Nephron (organoid): Measurements from ENCODE around the gene EHF.

Source experiments
- H3K27ac Mint-ChIP-seq, 3 experiments: 2 replicates each; pipeline ENCODE4 v1.8.0; 2020; ENCODE audit warnings: mixed read lengths in 3 of 3, mild to moderate bottlenecking in 2 of 3, moderate library complexity in 1 of 3
- H3K27me3 Mint-ChIP-seq: 2 replicates; pipeline ENCODE4 v1.8.0; 2021; ENCODE audit warnings: low read depth, mild to moderate bottlenecking, moderate library complexity, mixed read lengths
- H3K36me3 Mint-ChIP-seq: 2 replicates; pipeline ENCODE4 v1.8.0; 2020; ENCODE audit warnings: low read depth, mixed read lengths
- H3K4me1 Mint-ChIP-seq: 2 replicates; pipeline ENCODE4 v1.8.0; 2020; ENCODE audit warnings: mixed read lengths
- H3K4me3 Mint-ChIP-seq, 3 experiments: 2 replicates each; pipeline ENCODE4 v1.8.0; 2020; ENCODE audit warnings: mild to moderate bottlenecking in 3 of 3, mixed read lengths in 3 of 3, moderate library complexity in 2 of 3
- H3K9me3 Mint-ChIP-seq: 2 replicates; pipeline ENCODE4 v1.8.0; 2020; ENCODE audit warnings: mixed read lengths
- CTCF ChIP-seq, 3 experiments: fragments of 200-600 bp; sonication (generic); IDR thresholded peaks; one replicate each; pipeline ENCODE4 v1.5.0; 2021; ENCODE audit warnings: antibody characterized with exemption in 3 of 3; ENCODE audit not compliant: unreplicated experiment in 3 of 3

The EHF gene

GRCh38 chr11:34602245-34602644 is 18.6 kb upstream of the EHF start:
- TF ChIP-seq CTCF (IDR thresholded peaks at IDR 0.05; ENCODE audit: unreplicated experiment in 3 of 3) = no peak
- H3K27me3 Mint-ChIP-seq = no peaks in the 10 kb centered on the region
- peaks cover 31% of the 10 kb centered on the region for H3K4me1 Mint-ChIP-seq
- peak overlapping the region in 1 of 3 experiments; percentile 98 for H3K27ac Mint-ChIP-seq
- H3K36me3 Mint-ChIP-seq = no peaks in the 10 kb centered on the region
- H3K9me3 Mint-ChIP-seq = no peaks in the 10 kb centered on the region
- no peak overlapping the region for H3K4me3 Mint-ChIP-seq

GRCh38 chr11:34603129-34604001 is 17.5 kb upstream of the EHF start:
- H3K4me1 Mint-ChIP-seq = peaks cover 31% of the 10 kb centered on the region

GRCh38 chr11:34604145-34604544 is 16.7 kb upstream of the EHF start:
- no peaks in the 10 kb centered on the region for H3K9me3 Mint-ChIP-seq
- H3K4me3 Mint-ChIP-seq = no peak overlapping the region
- H3K4me1 Mint-ChIP-seq = peaks cover 28% of the 10 kb centered on the region
- H3K27ac Mint-ChIP-seq = peak overlapping the region in 1 of 3 experiments; percentile 38
- no peaks in the 10 kb centered on the region for H3K36me3 Mint-ChIP-seq
- TF ChIP-seq CTCF (IDR thresholded peaks at IDR 0.05; ENCODE audit: unreplicated experiment in 3 of 3) = no peak
- H3K27me3 Mint-ChIP-seq = no peaks in the 10 kb centered on the region

More at GRCh38 chr11:34603129-34604001, 17.5 kb upstream of the EHF start:
- no peak overlapping the region for H3K27ac Mint-ChIP-seq
- H3K9me3 Mint-ChIP-seq = no peaks in the 10 kb centered on the region
- H3K4me3 Mint-ChIP-seq = no peak overlapping the region
- H3K27me3 Mint-ChIP-seq = no peaks in the 10 kb centered on the region
- no peak for TF ChIP-seq CTCF (IDR thresholded peaks at IDR 0.05; ENCODE audit: unreplicated experiment in 3 of 3)
- H3K36me3 Mint-ChIP-seq = no peaks in the 10 kb centered on the region

- no peak overlapping the region for H3K27ac Mint-ChIP-seq
- H3K9me3 Mint-ChIP-seq = no peaks in the 10 kb centered on the region
- no peak for TF ChIP-seq CTCF (IDR thresholded peaks at IDR 0.05; ENCODE audit: unreplicated experiment in 3 of 3)
- no peaks in the 10 kb centered on the region for H3K27me3 Mint-ChIP-seq
- H3K4me3 Mint-ChIP-seq = no peak overlapping the region
- H3K36me3 Mint-ChIP-seq = no peaks in the 10 kb centered on the region
- H3K4me1 Mint-ChIP-seq = peaks cover 20% of the 10 kb centered on the region
These were observed 16.0 kb upstream of the EHF start for GRCh38 chr11:34604911-34605310.

- Mint-ChIP-seq H3K9me3 (no peaks in the 10 kb centered on the region), H3K4me1 (peaks cover 12% of the 10 kb centered on the region), H3K27ac (no peak overlapping the region), H3K27me3 (no peaks in the 10 kb centered on the region), H3K4me3 (no peak overlapping the region), H3K36me3 (no peaks in the 10 kb centered on the region)
- TF ChIP-seq CTCF (IDR thresholded peaks at IDR 0.05; ENCODE audit: unreplicated experiment in 3 of 3) = no peak
These were observed 15.2 kb upstream of the EHF start for GRCh38 chr11:34605481-34606325.
